Lung microvascular endothelial cell (primary cell): ENCODE results near the gene NFIB. TPM values are rescaled to one million over a fixed set of nuclear protein-coding genes. Genes with fewer than 3 reads are reported as not detected.
A peak's percentile ranks its signal among the peaks of the same experiment; 100 is the strongest.

ENCODE experiments used
- DNase-seq, 2 donors: peaks; one replicate each; pipeline versions ENCODE4 v3.0.0 to v3.0.0-alpha.2; 2010; ENCODE audit warnings: low read depth in 2 of 2
- total RNA-seq: library from RNA; depleted of rRNA; stranded (reverse); fragments of >200 nt; gene quantifications from 2 replicates; pipeline ENCODE4 v1.2.1, GENCODE V29; 2014

NFIB gene
- total RNA-seq, 1 donor from 2014 or later = 164 TPM

GRCh38 chr9:14119694-14120514, 194.0 kb downstream of the NFIB start:
- peak in 1 of 2 donors; percentile 36 for DNase-seq

- DNase-seq = no peak
Observed at GRCh38 chr9:14112226-14112625, 201.7 kb downstream of the NFIB start.

- DNase-seq = peak; percentile 17 to 35
Observed at GRCh38 chr9:14111696-14112095, 202.2 kb downstream of the NFIB start.

GRCh38 chr9:14107977-14108376, 206.0 kb downstream of the NFIB start:
- DNase-seq = peak; percentile 93 to 94

- no peak for DNase-seq
Observed at GRCh38 chr9:14107495-14107894, 206.4 kb downstream of the NFIB start.

GRCh38 chr9:14106699-14107098, 207.2 kb downstream of the NFIB start:
- no peak for DNase-seq

GRCh38 chr9:14104496-14104895, 209.4 kb downstream of the NFIB start:
- no peak for DNase-seq

- DNase-seq = no peak
Observed at GRCh38 chr9:14103115-14103514, 210.8 kb downstream of the NFIB start.

- DNase-seq = no peak
Observed at GRCh38 chr9:14099737-14100136, 214.2 kb downstream of the NFIB start.

- no peak for DNase-seq
Observed at GRCh38 chr9:14098486-14099180, 215.3 kb downstream of the NFIB start.

GRCh38 chr9:14097666-14098415, 216.1 kb downstream of the NFIB start:
- peak in 1 of 2 donors; percentile 60 for DNase-seq

- DNase-seq = peak; percentile 66 to 92
Observed at GRCh38 chr9:14097215-14097614, 216.7 kb downstream of the NFIB start.

GRCh38 chr9:14096258-14096922, 217.6 kb downstream of the NFIB start:
- DNase-seq = peak; percentile 88 to 95

GRCh38 chr9:14095277-14095676, 218.7 kb downstream of the NFIB start:
- no peak for DNase-seq

GRCh38 chr9:14094491-14094890, 219.4 kb downstream of the NFIB start:
- DNase-seq = no peak

- DNase-seq = peak in 1 of 2 donors; percentile 47
Observed at GRCh38 chr9:14092344-14092743, 221.6 kb downstream of the NFIB start.

- no peak for DNase-seq
Observed at GRCh38 chr9:14089051-14089803, 224.7 kb downstream of the NFIB start.

- DNase-seq = no peak
Observed at GRCh38 chr9:14087576-14087975, 226.4 kb downstream of the NFIB start.

- no peak for DNase-seq
Observed at GRCh38 chr9:14086495-14086894, 227.4 kb downstream of the NFIB start.

GRCh38 chr9:14085810-14086209, 228.1 kb downstream of the NFIB start:
- no peak for DNase-seq

GRCh38 chr9:14084867-14085266, 229.1 kb downstream of the NFIB start:
- DNase-seq = no peak
